GM19397 (cell line): ENCODE data around the gene ACKR4.
"Not testable (repeated sequence)": the region's sequence is repeated elsewhere in the genome, so short reads cannot be mapped to it uniquely, and the experiment has no call there.

ENCODE experiments used
- ATAC-seq: cut with Tn5 transposase; IDR thresholded peaks from one replicate; pipeline ENCODE4 v1.9.1; 2021; ENCODE audit warnings: mild to moderate bottlenecking, moderate library complexity; ENCODE audit not compliant: unreplicated experiment

The ACKR4 gene

DNA sequence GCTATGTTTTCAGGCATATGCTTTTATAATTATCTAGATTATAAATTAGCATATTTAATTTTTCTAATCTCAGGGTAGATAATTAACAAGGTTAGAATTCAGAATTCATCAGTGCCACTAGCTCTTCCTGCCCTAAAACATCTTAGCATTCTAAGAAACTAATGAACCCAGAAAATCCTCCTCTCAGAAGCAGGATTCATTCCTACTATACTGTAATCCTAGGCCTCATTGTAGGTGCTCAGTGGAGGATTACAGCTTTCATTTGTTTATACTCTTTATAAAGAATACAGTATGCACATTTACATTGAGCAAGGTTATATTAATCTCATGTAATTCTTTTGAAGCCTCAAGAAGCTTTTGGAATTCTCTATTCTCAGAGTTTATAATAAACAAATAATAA, 41.6 kb downstream of the ACKR4 start:
- no peak for ATAC-seq

DNA sequence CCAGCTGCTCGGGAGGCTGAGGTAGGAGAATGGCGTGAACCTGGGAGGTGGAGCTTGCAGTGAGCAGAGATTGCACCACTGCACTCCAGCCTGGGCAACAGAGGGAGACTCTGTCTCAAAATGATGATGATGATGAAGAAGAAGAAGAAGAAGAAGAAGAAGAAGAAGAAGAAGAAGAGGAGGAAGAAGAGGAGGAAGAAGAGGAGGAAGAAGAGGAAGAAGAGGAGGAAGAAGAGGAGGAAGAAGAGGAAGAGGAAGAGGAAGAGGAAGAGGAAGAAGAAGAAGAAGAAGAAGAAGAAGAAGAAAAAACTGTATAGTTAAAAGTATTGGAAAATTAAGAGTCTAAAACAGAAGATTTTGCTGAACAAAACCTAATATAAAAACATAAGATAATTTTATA, 44.4 kb downstream of the ACKR4 start:
- not testable (repeated sequence) for ATAC-seq

DNA sequence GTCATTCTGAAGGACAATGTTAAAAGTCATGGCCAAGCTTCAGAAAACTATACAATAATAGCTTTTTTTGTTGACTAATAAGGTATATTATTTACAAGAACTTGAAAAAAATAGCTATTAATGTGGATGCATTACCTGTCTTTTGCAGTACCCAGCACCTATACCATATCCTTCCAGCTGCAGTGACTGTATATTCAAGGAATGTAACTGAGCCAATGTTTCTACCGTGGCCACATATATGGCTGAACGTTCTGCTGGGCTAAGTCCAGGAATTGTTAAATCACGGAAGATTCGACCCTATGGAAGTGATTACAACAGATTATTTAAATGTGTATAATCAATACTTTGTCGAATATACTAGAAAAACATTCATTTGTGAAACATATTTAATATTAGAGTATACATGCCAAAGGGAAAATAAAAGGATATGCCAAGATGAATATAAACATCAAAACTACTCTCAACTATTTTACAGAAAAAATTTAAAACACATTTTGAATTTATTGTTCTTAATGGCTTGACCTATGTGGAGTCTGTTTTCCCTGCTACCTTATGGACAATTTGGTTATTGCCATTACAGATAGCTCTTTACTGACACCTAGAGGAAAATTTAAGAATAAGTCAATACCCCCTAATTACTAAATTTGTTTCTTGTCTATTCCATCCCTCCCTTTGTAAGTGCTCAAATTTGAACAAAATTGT, 44.9 kb downstream of the ACKR4 start:
- no peak for ATAC-seq

DNA sequence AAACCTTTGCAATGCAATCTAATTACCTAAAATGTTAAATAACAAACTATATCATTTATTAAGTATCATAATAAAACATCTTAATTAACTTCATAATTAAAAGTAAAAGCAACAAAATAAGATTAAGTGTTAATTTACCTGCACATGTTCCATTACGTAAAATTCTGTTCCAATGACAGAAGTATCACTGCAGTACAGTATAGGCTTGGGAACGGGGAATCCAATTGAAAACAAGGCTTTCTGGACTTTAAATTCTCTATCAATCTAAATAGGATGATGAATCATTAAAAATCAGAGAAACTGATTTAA, 45.4 kb downstream of the ACKR4 start:
- ATAC-seq: no peak

DNA sequence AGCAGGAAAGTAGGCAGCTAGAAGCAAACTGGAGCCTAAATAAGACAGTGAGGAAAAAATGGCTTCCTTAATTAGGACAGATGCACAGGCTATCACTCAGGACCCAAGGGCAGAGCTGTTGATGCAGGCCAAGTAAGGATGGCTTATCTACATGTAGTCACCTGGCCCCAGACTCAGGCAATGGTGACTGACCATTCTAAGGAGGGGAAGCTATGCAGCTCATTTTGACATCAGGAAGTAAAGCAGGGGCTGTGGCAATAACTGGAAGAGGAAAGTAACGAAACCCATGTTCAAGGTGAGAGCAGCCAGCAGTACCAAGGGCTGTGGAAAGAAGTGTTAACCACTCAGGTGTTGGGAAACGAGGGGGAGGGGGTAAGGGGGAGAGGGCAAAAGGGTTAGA, 46.3 kb downstream of the ACKR4 start:
- ATAC-seq: no peak

DNA sequence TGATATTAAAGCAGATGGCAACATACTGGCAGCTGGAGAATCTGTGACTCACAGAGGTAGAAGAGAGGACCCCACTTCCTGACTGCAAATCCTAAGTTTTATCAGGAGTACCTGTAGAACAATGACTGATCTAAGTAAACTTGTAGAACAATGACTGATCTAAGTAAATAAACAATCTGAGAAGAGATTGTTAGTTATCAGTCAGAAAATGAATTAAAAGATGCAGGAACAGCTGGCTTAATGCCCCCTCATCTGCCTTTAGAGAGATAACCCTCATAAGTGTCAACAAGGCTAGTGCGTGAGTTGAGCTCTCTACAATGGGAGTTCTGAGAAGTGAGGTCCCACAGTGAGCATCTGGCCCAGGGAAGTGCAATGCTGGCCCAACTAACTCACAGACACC, 48.0 kb downstream of the ACKR4 start:
- no peak for ATAC-seq

DNA sequence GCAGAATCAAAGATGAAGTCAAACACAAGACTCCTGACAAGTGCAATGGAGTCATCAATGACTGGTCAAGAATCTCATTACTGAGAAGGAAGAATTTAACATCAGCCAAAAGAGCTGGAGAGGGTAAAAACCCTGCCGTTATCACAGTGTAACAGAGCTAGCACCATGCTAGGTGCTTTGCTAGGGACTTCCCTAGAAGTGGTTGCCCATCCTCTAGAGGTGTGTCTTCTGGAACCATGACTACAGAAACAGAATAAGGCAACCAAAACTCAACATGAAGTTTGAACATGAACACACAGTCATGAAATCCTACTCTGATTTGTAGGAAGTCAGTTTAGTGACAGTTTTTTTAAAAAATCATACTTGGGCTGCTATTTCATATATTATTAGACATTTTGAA, 53.1 kb downstream of the ACKR4 start:
- ATAC-seq: no peak
